Erythroblast (primary cell): ENCODE data around the gene CGB8.

Source experiments
- GATA1 ChIP-seq: IDR thresholded peaks from 2 replicates; pipeline ENCODE4 v1.6.1; 2011; ENCODE audit warnings: low read depth, mild to moderate bottlenecking, control low read depth, low read length, moderate library complexity
- POLR2A ChIP-seq: IDR thresholded peaks from 2 replicates; pipeline ENCODE4 v1.6.1; 2011; ENCODE audit warnings: mild to moderate bottlenecking, low read length

- no peak for TF ChIP-seq POLR2A
- no peak for TF ChIP-seq GATA1
These were observed 23.1 kb upstream of the CGB8 start for GRCh38 chr19:49071860-49072547.
